EL (cell line): ENCODE measurements around the gene ZNF22.

ENCODE experiments used
- DNase-seq: peaks from one replicate; pipeline ENCODE4 v3.0.0-alpha.2; 2016

Gene ZNF22

DNA sequence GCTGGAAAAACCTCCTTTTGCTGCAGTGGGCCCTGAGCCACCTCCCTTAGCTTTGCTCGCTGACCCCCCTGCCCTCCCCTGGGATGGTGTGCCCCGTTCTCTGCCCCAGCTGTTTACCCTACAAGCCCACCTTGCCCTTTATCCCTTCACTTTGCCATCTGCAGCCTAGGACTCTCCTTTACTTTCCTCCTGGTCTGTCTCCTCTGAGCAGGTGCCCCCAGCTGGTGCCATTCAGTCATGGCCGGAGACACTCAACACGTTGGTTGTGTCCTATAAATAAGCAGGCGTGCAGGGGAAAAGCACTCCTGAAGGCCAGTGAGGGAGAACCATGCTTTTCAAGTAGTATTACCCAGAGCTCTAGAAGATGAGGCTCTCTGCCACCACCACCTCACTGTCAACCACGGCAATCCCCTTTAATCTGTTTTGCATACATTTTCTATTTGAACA lies 35.0 kb upstream of the ZNF22 start:
- no peak for DNase-seq

DNA sequence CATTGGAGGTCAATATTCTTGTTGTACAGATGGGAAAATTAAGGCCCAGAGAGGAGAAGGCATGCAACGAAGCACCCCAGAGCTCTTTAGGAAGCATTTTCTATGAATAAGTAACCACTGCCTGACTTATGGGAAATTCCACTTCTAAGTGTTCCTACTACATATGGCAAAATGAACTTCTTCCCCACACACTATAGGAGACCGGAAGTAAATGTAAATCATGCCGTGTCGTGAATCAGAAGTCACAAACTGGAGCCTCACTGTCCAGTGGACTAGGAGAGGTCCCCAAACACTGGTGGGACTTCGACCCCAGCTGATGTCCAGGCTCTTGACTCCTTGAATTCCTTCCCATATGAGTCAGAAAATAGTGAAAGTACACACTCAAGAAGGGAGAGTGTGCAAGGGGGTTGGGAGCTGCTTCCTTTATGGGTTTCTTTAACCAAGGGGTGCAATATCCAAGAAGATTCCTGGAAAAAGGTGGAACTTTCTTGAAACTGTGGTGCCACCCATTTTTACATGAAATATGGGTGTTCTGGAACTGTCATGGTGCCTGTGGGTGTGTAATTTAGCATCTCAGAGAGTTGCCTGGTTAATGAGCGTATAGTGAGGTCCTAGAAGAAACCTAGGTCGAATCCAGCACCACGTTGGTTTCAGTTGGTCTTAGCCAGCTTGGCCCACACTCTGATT lies 34.5 kb upstream of the ZNF22 start:
- peak; percentile 37 for DNase-seq

DNA sequence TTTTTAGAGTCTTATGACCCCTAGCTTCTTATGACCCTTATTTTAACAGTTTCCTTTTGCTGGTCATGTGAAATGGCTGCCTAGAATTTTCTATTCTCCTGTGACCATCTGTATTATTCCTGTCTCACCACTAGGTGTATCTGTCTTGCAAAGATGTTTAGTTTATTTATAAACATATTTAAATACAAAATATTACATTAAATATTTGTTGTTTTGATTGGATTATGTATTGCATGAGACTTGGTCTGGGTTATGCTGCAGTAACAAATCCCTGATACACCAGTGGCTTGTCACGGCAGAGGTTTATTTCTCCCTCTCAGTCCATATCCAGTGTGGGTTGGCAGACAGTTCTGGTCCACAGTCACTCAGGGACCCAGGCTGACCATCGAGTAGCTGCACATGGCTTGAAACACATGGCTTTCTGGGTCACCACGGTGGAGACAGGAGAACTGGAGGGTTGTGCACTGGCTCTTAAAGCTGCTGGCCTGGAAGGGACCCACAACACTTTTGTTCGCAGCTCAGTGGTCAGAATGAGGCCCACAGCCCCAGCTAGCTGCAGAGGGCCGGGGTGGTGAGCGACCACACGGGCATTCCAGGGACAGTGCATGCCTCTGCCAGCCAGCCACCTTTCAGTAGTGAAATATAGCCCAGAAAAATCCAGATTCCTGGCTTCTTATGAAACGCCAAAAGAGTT lies 33.8 kb upstream of the ZNF22 start:
- no peak for DNase-seq

DNA sequence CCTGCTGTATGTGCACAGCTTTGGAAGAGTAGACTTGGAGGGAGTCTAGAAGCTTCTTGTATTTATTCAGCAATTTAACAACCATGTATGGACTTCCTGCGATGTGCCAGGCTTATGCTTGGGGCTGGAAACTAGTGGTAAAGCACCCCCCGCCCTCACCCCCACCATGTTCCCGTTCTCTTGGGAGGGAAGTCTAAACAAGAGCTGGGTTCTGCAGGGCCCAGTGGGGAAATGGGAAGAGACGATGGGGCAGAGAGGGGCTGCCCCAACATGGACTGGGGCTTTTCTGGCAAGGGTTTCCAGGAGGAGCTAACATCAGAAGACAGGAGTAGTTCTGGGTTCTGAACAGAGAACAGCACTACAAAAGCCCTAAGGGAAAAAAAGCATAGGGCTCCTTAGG lies 33.1 kb upstream of the ZNF22 start:
- no peak for DNase-seq

DNA sequence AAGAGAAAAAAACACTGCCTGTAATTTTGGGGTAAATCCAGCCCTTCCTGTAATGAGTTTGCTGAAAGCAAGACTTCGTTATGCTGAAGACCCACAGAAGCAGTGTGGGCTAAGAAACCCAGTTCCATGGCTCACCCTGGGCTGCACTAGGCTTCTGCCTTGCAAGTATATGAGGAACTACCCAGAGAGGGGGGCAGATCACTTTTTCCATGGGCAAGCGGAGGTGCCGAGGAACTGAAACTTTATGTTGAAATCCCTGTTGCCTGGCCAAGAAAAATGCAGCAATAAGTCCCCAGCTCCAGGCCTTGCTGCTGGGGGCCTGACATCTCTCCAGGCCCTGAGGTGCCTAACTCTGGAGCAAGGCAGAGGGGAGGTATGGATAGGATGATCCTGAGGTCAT lies 32.6 kb upstream of the ZNF22 start:
- no peak for DNase-seq

DNA sequence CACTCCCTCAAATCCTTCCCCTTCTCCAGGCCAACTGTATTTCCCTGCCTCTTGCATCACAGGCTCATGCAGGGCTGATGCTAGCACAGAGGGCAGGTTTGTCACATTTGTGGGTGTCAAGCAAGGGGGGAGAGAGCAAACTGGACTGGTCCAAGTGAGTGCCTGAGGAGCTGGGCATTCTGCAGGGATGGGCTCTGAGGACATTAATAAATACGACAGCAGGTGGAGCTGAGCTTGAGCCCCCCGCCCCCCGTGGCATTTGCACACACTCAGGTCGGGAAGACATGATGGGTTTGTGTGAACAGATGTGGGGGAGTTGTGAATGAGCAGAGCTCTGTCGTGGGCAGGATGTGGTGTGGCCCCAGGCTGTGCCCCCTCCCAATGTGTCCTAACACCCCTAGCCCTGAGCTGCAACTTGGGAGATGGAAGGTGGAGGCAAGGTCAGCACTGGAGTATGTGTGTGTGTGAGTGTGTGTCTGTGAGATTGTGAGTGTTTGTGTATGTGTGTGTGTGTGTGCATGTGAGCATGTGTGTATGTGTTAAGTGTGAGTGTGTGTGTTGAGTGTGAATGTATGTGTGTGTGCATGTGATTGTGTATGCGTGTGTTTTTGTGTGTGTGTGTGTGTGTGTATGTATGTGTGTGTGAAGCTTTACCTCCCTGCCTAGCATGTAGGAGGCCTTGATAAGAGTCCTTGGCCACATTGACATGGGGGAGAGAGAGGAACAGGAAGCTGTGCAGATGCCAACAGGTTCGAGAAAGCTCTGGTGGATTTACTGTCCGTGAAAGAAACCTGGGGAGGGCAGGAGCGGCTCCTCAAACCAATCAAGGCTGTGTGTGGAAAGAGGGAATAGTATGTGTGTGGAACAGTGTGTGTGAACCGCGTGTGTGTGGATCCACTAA lies 32.0 kb upstream of the ZNF22 start:
- DNase-seq: no peak

DNA sequence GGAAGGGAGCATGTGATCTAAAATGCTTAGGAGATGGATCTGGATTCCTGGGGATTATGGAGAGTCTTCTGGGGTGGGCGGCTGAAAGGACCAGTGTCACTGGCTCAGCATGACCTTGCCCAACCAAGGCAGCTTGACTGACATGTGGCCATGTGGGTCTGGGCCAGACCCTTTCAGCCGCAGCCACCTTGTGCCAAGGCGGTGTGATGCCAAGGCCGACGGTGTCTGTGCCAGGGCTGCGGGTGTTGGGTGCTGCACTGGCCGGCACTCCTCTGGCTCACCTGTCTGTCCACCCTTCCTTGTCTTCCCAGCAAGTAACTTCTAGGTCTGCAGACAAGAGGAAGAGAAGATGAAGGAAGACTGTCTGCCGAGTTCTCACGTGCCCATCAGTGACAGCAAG lies 30.9 kb upstream of the ZNF22 start:
- no peak for DNase-seq

DNA sequence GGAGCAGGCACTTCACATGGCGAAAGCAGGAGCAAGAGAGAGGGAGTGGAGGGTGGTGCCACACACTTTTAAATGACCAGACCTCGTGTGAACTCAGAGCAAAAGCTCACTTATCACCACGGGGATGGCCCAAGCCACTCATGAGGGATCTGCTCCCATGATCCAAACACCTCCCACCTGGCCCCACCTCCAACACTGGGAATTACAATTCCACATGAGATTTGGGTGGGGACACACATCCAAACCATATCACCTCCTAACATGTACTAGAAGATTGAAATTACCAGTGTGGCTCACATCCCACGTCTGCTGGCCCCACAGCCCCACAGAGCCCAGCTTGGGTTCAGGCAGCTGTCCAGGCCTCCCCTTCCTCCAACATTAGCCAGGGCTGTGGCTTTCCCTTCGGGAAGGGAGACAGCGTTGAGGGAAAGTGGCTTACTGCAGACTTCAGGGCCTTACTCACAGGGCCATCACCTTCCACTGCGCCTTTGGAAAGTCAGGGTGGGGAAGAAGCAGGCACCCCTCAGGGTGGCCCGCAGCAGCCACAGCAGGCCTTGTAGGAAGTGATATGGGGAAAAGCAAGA lies 29.8 kb upstream of the ZNF22 start:
- no peak for DNase-seq

DNA sequence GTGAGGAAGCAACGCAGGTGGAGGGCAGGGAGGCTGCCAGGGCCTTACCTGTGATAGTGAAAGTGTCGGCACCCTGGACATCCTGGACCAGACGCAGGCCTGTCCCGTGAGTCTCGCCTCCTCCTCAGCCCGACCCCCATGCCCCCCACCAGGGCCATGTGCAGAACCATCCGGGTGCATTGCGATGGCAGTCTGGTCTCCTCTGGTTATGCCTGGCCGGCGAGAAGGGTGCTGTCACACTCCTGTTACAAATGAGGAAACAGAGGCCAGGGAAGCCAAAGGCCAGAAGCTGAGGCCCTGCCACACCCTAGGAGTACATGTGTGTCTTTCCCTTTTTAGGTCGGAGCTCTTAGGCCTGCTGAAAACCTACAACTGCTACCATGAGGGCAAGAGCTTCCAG lies 29.3 kb upstream of the ZNF22 start:
- no peak for DNase-seq

DNA sequence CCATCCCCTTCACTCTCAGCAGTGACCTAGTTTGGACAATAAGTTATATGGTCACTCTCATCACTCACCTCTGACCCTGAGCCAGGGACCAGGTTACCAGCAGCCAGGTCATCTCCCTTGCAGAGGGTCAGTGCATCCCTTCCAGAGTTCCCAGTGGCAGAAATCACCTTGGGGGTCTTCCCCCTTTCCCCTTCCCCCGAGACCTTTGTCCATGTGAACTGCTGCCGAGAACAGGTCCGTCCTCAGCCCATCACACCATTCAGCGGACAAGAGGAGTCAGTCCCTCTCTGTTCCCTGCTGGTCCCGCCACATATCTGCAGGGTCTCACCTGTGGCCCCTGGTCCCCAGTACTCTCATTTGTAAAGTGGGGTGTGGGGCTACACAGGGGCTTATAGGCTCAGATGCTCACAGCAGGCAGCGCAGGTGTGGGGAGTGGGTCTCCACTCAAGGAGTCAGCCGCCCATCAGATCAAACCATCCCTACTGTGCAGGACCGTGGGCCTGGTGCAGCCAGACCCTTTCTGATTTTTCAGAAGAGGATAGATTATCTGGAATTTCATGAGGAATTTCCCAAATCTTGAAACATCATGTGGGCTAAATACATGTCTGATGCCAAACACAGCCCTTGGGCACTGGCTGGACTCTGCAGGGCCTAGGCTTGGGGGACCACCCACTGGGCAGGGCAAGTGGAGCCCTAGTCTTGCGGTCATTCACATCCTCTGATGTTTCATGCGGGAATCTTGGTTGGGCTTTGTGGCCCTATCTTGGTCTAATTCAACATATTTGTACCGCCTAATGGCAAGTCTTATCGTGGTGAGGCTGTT lies 28.6 kb upstream of the ZNF22 start:
- DNase-seq: no peak

DNA sequence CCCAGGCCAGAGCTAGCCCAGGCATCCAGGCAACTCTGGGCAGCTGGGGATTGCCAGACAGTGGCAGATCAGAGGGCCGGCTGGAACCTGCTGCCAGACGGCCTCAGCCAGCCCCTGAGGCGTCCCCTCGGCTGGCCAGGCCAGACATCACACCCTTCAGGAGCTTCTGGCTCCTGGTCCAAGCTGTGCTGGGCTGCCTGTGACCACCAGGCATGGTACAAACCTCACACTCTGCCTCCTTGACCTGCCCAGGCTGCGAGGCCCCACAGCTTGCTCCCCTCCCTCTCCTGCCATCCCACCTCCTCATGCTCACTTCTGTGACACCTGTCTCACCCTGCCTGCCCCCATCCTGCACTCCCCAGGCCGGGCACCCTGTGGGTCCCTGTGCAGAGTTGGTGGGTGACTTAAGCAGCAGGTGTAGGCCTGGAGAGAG lies 27.8 kb upstream of the ZNF22 start:
- no peak for DNase-seq

DNA sequence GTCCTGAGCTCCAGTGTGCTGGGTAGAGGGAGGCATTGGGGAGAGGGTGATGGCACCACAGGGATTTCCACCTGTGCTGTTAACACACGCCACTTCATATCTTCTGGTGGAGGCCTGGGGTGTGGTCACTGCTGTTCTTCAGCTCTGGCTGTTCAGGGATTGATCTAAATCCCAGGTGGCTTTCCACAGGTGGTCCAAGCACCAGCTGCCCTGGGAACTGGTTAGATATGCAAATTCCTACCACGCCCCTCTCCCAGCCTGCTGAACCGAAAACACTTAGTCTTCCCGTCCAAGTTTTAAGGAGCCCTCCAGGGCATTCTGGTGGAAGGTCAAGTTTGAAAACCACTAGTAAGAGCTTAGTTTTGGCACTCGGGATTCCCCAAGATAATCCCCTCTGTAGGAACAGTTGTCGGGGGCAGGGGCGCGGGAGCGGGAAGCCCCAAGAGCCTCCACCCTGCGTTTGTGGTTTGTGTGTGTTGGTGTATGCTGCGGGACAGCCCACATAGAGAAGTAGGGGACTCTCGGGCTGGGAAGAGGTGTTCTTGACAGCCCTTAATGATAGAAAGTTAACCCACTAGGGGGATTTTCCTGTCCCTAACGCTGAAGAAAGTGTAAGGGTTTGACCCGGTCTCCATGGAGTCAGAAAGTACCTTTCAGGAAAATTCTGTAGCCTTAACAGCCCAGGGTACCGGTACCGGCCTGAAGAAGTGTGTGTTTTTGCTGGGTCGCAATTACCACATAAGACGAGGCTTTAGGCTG lies 27.2 kb upstream of the ZNF22 start:
- DNase-seq: no peak

DNA sequence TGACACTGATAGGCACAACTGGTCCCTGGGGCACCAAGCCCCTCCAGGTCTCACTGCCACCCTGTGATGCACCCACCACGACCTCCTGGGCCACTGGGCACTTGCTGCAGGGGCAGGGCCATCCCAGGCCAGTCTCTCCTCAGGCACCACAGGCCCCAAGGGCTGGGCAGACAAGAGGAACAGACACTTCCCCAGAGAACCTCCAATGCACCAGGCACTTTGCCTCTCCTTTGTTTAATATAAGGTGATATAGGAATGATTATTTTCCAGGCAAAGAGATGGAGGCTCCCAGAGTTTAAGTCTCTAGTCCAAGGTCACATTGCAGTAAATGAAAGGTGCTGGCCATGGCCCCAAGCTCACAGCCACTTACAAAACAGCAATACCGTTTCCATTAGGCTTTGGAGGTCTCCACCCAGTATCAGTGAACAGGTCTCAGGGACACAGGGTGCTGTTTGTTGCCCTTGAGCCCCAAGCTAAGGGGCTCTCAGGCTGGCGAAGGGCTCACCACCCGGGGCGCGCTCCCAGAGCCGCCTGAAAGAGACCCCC lies 26.6 kb upstream of the ZNF22 start:
- DNase-seq: no peak

DNA sequence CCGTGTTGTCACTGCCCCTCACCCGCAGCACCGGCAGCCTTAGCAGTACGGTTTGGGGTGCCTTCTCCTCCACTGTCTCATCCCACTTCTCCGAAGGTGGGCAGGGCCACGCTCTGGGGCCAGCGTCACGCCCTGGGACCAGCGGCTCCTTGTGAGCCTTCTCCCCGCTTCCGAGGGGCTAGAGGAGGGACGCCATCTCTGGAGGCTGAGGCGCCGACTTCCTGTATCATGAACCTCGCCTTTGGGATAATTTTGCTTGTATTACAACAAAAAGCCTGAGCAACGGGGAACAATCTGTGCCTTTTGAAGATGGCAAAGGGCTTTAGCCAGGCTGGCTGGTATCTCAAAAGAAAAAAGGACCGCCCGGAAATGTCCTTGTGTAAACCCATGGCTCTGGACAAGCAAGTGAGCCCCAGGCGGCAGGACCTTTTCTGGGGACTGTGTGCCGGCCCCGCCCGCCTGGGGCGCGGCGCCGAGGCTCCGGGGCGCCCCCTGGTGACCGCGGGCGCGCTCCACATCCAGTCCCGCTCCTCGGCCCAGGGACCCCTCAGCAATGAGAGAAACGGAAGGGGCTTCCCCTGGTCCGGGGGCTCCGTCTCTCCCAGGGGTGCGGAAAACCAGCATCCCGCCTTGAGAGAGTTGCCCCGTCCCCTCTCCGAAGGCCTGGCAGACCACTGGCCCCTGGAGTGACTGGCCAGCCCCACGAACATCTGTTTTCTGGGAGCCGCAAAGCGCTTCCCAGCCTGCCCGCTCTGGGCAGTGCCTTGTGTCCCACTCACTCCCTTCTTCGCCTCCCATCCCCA lies 25.9 kb upstream of the ZNF22 start:
- DNase-seq: peak; percentile 72

DNA sequence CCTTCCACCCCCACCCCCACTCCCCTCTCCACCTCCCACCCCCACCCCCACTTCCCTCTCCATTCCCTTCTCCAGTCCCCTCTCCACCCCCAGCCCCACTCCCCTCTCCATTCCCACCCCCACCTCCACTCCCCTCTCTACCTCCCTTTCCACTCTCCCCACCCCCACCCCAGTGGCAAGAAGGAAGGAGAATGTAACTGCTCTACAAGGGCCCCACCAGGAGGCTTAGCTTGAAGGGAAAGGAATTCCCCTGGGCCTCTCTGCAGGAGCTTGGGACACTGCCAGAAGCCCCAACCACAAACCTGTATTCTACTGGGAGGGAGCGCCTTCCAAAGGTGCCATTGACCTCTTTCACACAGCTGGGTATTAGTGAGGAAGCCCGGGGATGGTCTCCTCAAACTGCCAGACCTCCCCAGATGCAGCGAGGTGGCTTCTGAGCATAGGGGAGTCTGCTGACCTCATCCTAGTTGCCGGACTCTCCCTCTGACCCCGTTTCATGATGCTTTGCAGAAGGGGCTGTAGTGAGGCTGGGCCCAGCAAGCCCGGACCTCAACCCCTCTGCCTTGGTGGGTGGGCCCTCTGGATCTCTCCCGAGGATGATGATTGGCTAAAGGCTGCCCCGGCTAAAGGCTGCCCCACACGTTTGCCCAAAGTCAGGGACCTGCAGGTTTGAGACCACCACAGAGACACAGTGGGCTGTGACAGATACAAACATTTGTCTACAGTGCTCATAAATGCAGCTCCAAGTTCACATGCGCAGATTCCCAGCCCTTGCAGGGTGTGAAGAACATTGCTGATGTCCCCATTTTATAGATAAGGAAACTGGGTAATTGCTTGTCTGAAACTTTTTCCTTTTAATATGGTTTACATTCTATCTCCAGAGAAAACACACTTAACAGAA lies 25.0 kb upstream of the ZNF22 start:
- peak; percentile 56 for DNase-seq

DNA sequence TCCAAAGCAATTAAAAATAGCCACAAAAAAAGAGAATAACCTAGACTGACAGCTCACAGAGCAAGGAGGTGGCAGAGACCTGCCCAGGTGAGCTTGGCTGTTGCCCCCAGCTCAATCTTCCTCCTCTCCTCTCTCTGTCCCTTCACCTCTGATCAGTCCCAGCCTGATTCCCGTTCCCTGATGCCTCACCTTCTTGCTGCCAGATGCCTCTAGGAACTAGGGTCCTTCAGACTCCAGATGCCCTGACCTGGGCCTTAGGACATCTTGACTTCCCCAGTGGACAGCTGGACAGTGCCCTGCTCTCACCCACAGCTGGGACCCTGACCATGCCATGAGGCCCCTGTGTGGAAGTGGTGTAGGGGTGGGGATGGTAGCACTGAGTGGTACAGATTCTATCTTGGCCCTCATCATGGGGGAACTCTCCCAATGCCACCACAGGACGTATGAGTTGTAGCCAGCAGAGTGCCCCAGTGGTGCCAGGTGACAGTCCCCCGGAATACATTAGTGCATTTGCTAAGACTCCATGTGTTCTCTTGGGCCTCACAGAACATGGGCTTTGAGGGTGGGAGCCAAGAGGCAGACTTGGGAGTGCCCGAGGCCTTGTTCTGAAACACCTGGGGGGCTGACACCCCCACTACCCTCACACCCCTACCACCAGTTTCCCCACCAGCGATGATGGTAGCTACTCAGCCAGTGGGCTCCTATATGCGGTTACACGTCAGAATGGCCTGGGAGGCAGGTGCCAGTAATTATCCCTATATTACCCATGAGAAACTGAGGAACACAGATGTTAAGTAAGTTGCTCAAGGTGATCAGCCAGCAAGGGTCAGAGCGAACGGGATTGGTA lies 24.1 kb upstream of the ZNF22 start:
- DNase-seq: no peak

DNA sequence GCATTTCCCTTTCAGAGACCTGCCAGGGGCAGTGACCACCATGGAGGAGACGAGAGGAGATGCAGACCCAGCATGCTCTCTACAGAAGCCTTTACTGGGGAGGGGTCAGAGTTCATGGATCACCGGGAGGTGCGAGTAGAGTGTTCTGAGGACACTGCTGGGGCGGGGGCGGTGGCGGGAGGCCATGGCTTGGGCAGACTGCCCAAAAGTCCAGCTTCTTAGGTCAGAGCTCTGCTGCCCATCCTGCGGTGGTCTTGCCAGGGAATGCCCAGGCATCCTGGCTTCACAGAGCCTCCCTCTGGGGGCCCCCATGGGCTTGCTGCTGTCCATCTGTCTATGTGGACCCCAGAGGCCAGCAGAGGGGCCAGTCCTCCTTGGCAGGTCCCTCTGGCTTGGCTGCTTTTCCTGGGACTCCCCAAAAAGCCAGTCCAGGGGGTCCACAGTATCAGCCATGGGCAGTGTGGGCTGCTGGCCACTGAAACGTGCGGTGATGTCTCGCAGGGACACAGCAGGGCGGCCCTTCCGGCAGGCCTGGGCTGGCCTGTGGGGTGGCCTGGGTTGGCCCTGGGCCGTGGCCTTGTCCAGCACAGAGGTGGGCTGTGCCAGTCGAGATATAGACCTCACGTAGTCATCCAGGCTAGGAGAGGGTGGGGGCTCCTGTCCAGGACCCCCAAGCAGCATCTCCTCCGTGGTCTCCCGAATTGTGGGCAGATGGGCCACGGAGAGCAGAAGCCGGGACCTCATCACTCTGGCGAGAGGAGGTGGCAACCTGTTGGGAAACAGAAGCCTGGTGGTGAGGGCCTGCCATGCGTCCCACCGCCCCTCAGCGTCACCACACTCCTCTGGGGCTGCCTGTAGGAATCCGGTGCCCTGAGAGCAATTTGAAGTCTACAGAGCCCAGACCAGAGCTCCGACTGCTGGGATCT lies 23.2 kb upstream of the ZNF22 start:
- no peak for DNase-seq
